Psoas muscle (tissue), 8 donors: Measurements from ENCODE around the gene ZNF330. TPM values are rescaled to one million over a fixed set of nuclear protein-coding genes. Genes with fewer than 3 reads are reported as not detected.
A peak's percentile ranks its signal among the peaks of the same experiment; 100 is the strongest.

ENCODE experiments used
- ATAC-seq, 4 donors: fragments of 200-7000 bp; cut with Tn5 transposase; one replicate each; pipeline ENCODE4 v1.9.1; 2020; ENCODE audit warnings: moderate library complexity in 3 of 4, mild to moderate bottlenecking in 2 of 4
- DNase-seq, 2 donors: peaks; one replicate each; pipeline ENCODE4 v3.0.0-alpha.2; 2020
- H3K27ac ChIP-seq: fragments of 200-600 bp; one replicate; pipeline ENCODE4 v1.8.0; 2022
- H3K27me3 ChIP-seq, 3 donors: fragments of 200-600 bp in 1 of 3; one replicate each; pipeline versions ENCODE4 v1.6.1 to v1.8.0; 2013 to 2022; ENCODE audit warnings: low read length in 2 of 3, mild to moderate bottlenecking in 2 of 3, moderate library complexity in 1 of 3; ENCODE audit not compliant: insufficient read depth in 3 of 3
- H3K36me3 ChIP-seq, 2 donors: fragments of 200-600 bp in 1 of 2; one replicate each; pipeline versions ENCODE4 v1.6.1 to v1.8.0; 2013 to 2022; ENCODE audit warnings: low read depth in 1 of 2, mild to moderate bottlenecking in 1 of 2, moderate library complexity in 1 of 2; ENCODE audit not compliant: insufficient read depth in 1 of 2
- H3K4me1 ChIP-seq: fragments of 200-600 bp; one replicate; pipeline ENCODE4 v1.8.0; 2022
- H3K4me3 ChIP-seq: fragments of 200-600 bp; one replicate; pipeline ENCODE4 v1.8.0; 2022; ENCODE audit warnings: mild to moderate bottlenecking
- H3K9me3 ChIP-seq: fragments of 200-600 bp; one replicate; pipeline ENCODE4 v1.8.0; 2022
- CTCF ChIP-seq: fragments of 200-600 bp; IDR thresholded peaks from one replicate; pipeline ENCODE4 v1.8.0; 2022; ENCODE audit warnings: antibody characterized with exemption
- WGBS, 3 donors: extraction: QIAGEN DNeasy Blood & Tissue Kit; methylation state at CpG; one replicate each; pipeline versions ENCODE4 v1.1.6 to v1.1.7; 2013; 5-methylcytosine and 5-hydroxymethylcytosine counted together
- intact Hi-C, 2 donors: fragments of 100-400 bp; cut with DNase I; formaldehyde crosslinking; loops; one replicate each; pipeline versions ENCODE4 v1.11.0 to v1.14.2; 2022
- polyA plus RNA-seq, 3 donors: library from polyadenylated mRNA; stranded (reverse); fragments of 200-250 nt; gene quantifications; one replicate each; pipeline ENCODE4 v1.2.3, GENCODE V29; 2013
- total RNA-seq, 4 donors: library from RNA; stranded (reverse); fragmentation: NEBNext Ultra II Directional in 2 of 4; extraction: Animal tissue kit (Norgen Biotek cat#: 25700) in 2 of 4; gene quantifications; one replicate each; pipeline versions ENCODE4 v1.2.1 to v1.2.4, GENCODE V29; 2021 to 2023
- donor health status: healthy with polysubstance abuse.
- donor health status: DM: no; HTN: no; CAD: no; lungs with moderate emphysema.
- donor health status: Bipolar disorder and iron deficiency.
- donor health status: healthy.
- donor health status: DM: yes; HTN: yes; CAD: no.
- donor health status: DM: no; HTN: no; CAD: no.
- donor health status: DM: no; HTN: no; CAD: no.
- donor health status: DM: yes; HTN: yes; CAD: no.

Gene ZNF330
- total and polyA plus RNA-seq, 7 donors: 30.1 to 65.0 (median 44.4) TPM

- no peaks in the 10 kb centered on the region for H3K9me3 ChIP-seq
- TF ChIP-seq CTCF: no peak
- H3K4me1 ChIP-seq: no peaks in the 10 kb centered on the region
- intact Hi-C loops: no loop called here
- no peaks in the 10 kb centered on the region for H3K36me3 ChIP-seq
- H3K27me3 ChIP-seq: no peaks in the 10 kb centered on the region
- H3K27ac ChIP-seq: no peak overlapping the region
- no peak overlapping the region for H3K4me3 ChIP-seq
- DNase-seq (no peak), ATAC-seq (no peak)
Observed at GRCh38 chr4:141248486-141248885, 27.8 kb downstream of the ZNF330 start.

- H3K9me3 ChIP-seq: no peaks in the 10 kb centered on the region
- H3K4me1 ChIP-seq: no peaks in the 10 kb centered on the region
- TF ChIP-seq CTCF: no peak
- no peak overlapping the region for H3K4me3 ChIP-seq
- H3K36me3 ChIP-seq: no peaks in the 10 kb centered on the region
- H3K27me3 ChIP-seq: no peaks in the 10 kb centered on the region
- no peak for DNase-seq
- H3K27ac ChIP-seq: no peak overlapping the region
- no peak for ATAC-seq
- intact Hi-C loops: no loop called here
Observed at GRCh38 chr4:141254326-141254725, 33.6 kb downstream of the ZNF330 start.

- WGBS, 3 donors: 56 to 77% (median 66%) methylated on average over 2 of the region's 2 CpGs
- TF ChIP-seq CTCF: no peak
- intact Hi-C loops: no loop called here
- Histone ChIP-seq H3K27ac (no peak overlapping the region), H3K4me1 (no peaks in the 10 kb centered on the region), H3K36me3 (no peaks in the 10 kb centered on the region), H3K4me3 (no peak overlapping the region), H3K27me3 (no peaks in the 10 kb centered on the region), H3K9me3 (no peaks in the 10 kb centered on the region)
- DNase-seq: no peak
- ATAC-seq: peak in 2 of 4 donors; percentile 21 to 50
Observed at GRCh38 chr4:141255016-141255415, 34.3 kb downstream of the ZNF330 start.

GRCh38 chr4:141258558-141258957 lies 37.9 kb downstream of the ZNF330 start:
- ATAC-seq: no peak
- no peak overlapping the region for H3K4me3 ChIP-seq
- no peaks in the 10 kb centered on the region for H3K27me3 ChIP-seq
- H3K9me3 ChIP-seq: no peaks in the 10 kb centered on the region
- no peak overlapping the region for H3K27ac ChIP-seq
- no peaks in the 10 kb centered on the region for H3K4me1 ChIP-seq
- intact Hi-C loops: no loop called here
- DNase-seq: no peak
- no peak for TF ChIP-seq CTCF
- no peaks in the 10 kb centered on the region for H3K36me3 ChIP-seq

GRCh38 chr4:141275834-141276233 lies 55.1 kb downstream of the ZNF330 start:
- ATAC-seq: no peak
- no peaks in the 10 kb centered on the region for H3K9me3 ChIP-seq

More at GRCh38 chr4:141275834-141276233, 55.1 kb downstream of the ZNF330 start:
- no peak for DNase-seq
- intact Hi-C loops: no loop called here
- 46 to 58% (median 50%) methylated on average over 1 of the region's 1 CpG for WGBS, 3 donors
- TF ChIP-seq CTCF: no peak
- Histone ChIP-seq H3K27ac (no peak overlapping the region), H3K36me3 (no peaks in the 10 kb centered on the region), H3K4me3 (no peak overlapping the region), H3K27me3 (peaks cover 0 to 3% (median 0%) of the 10 kb centered on the region in 3 donors), H3K4me1 (no peaks in the 10 kb centered on the region)
